Embryonic facial prominence (tissue), 1 donor: ENCODE results near the gene PTGER3.
"Not testable (repeated sequence)": the region's sequence is repeated elsewhere in the genome, so short reads cannot be mapped to it uniquely, and the experiment has no call there.

Experiments used
- DNase-seq: peaks from one replicate; pipeline ENCODE4 v3.0.0-alpha.2; 2016; ENCODE audit errors: extremely low spot score

PTGER3 gene

GRCh38 chr1:71002709-71003475 lies 44.7 kb downstream of the PTGER3 start:
- no peak for DNase-seq

- no peak for DNase-seq
Measured at GRCh38 chr1:71001624-71002023, 46.0 kb downstream of the PTGER3 start.

GRCh38 chr1:70997793-70998192 lies 49.8 kb downstream of the PTGER3 start:
- DNase-seq = no peak

GRCh38 chr1:70994753-70995268 lies 52.8 kb downstream of the PTGER3 start:
- DNase-seq = no peak

GRCh38 chr1:70993798-70994197 lies 53.8 kb downstream of the PTGER3 start:
- no peak for DNase-seq

GRCh38 chr1:70992521-70992920 lies 55.1 kb downstream of the PTGER3 start:
- DNase-seq = no peak

- DNase-seq = no peak
Measured at GRCh38 chr1:70990469-70991253, 57.0 kb downstream of the PTGER3 start.

GRCh38 chr1:70987497-70987896 lies 60.1 kb downstream of the PTGER3 start:
- no peak for DNase-seq

GRCh38 chr1:70985776-70986225 lies 61.8 kb downstream of the PTGER3 start:
- not testable (repeated sequence) for DNase-seq

- DNase-seq = not testable (repeated sequence)
Measured at GRCh38 chr1:70985278-70985677, 62.3 kb downstream of the PTGER3 start.

GRCh38 chr1:70980361-70980760 lies 67.3 kb downstream of the PTGER3 start:
- DNase-seq = no peak

- no peak for DNase-seq
Measured at GRCh38 chr1:70979881-70980280, 67.7 kb downstream of the PTGER3 start.

GRCh38 chr1:70979313-70979712 lies 68.3 kb downstream of the PTGER3 start:
- DNase-seq = no peak

- DNase-seq = no peak
Measured at GRCh38 chr1:70978623-70979022, 69.0 kb downstream of the PTGER3 start.

GRCh38 chr1:70977575-70977974 lies 70.0 kb downstream of the PTGER3 start:
- DNase-seq = no peak

- no peak for DNase-seq
Measured at GRCh38 chr1:70977041-70977440, 70.6 kb downstream of the PTGER3 start.

GRCh38 chr1:70973754-70974153 lies 73.9 kb downstream of the PTGER3 start:
- no peak for DNase-seq

GRCh38 chr1:70970407-70970806 lies 77.2 kb downstream of the PTGER3 start:
- DNase-seq = no peak

- no peak for DNase-seq
Measured at GRCh38 chr1:70966018-70966638, 81.5 kb downstream of the PTGER3 start.

GRCh38 chr1:70963374-70963773 lies 84.2 kb downstream of the PTGER3 start:
- no peak for DNase-seq

GRCh38 chr1:70961374-70961975 lies 86.1 kb downstream of the PTGER3 start:
- DNase-seq = no peak
